K562 (cell line): ENCODE data around the gene DOCK7.

ENCODE experiments used
- CBX5 ChIP-seq: IDR thresholded peaks from 2 replicates; pipeline ENCODE4 v1.6.1; 2014; ENCODE audit warnings: low read depth, borderline replicate concordance
- GTF2F1 ChIP-seq: IDR thresholded peaks from 2 replicates; pipeline ENCODE4 v1.6.1; 2011; ENCODE audit warnings: low read depth, low read length, improper control_type of control experiment
- KDM4B ChIP-seq, 2 experiments: fragments of 450-650 bp in 1 of 2; sonication (generic) in 1 of 2; IDR thresholded peaks; 2 replicates each; pipeline ENCODE4 v1.6.1; 2016 to 2017; ENCODE audit warnings: borderline replicate concordance in 2 of 2, antibody characterized with exemption in 1 of 2, low read depth in 1 of 2, mild to moderate bottlenecking in 1 of 2
- TF ChIP-seq, protein P1 (sequence below), 3 experiments: IDR thresholded peaks in 2 of 3; conservative IDR thresholded peaks in 1 of 3; 2 replicates each; pipeline ENCODE4 v1.5.1; 2011 to 2012; ENCODE audit warnings: low read length in 3 of 3, mild to moderate bottlenecking in 3 of 3, control low read depth in 2 of 3, improper control_type of control experiment in 1 of 3, inconsistent platforms in 1 of 3, low read depth in 1 of 3, mixed read lengths in 1 of 3, moderate library complexity in 1 of 3; ENCODE audit not compliant: insufficient read depth in 2 of 3

DNA sequence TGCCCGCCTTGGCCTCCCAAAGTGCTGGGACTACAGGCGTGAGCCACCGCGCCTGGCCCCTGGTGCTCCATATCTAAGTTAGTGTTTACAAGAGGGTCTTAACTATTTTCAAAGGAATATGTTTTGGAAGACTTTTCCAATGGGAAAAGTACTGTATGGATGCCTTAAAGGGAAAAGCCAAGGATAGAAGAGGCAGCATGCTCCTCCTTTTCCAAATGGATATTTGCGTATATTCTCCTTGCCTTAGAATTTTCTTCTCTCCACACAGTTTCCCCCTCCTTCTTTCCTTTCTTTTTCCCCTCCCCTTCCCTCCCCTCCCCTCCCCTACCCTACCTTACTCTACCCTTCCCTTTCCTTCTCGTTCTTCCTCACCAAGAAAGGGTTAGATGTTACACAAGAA, 29.3 kb upstream of the DOCK7 start:
- TF ChIP-seq GTF2F1 = no peak
- no peak for TF ChIP-seq KDM4B (IDR thresholded peaks at IDR 0.05; ENCODE audit: borderline replicate concordance in 2 of 2, low read depth in 1 of 2)
- TF ChIP-seq, protein P1, sequence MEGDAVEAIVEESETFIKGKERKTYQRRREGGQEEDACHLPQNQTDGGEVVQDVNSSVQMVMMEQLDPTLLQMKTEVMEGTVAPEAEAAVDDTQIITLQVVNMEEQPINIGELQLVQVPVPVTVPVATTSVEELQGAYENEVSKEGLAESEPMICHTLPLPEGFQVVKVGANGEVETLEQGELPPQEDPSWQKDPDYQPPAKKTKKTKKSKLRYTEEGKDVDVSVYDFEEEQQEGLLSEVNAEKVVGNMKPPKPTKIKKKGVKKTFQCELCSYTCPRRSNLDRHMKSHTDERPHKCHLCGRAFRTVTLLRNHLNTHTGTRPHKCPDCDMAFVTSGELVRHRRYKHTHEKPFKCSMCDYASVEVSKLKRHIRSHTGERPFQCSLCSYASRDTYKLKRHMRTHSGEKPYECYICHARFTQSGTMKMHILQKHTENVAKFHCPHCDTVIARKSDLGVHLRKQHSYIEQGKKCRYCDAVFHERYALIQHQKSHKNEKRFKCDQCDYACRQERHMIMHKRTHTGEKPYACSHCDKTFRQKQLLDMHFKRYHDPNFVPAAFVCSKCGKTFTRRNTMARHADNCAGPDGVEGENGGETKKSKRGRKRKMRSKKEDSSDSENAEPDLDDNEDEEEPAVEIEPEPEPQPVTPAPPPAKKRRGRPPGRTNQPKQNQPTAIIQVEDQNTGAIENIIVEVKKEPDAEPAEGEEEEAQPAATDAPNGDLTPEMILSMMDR (IDR thresholded peaks at IDR 0.05 in 2 of 3, conservative IDR thresholded peaks at IDR 0.05 in 1 of 3; ENCODE audit: insufficient read depth in 2 of 3, low read depth in 1 of 3, low read length in 3 of 3) = no peak
- no peak for TF ChIP-seq CBX5
